ENCODE measurements around the gene ARHGEF17.
A peak's percentile ranks its signal among the peaks of the same experiment; 100 is the strongest.
"Not testable (repeated sequence)": the region's sequence is repeated elsewhere in the genome, so short reads cannot be mapped to it uniquely, and the experiment has no call there.

The ARHGEF17 gene, protein sequence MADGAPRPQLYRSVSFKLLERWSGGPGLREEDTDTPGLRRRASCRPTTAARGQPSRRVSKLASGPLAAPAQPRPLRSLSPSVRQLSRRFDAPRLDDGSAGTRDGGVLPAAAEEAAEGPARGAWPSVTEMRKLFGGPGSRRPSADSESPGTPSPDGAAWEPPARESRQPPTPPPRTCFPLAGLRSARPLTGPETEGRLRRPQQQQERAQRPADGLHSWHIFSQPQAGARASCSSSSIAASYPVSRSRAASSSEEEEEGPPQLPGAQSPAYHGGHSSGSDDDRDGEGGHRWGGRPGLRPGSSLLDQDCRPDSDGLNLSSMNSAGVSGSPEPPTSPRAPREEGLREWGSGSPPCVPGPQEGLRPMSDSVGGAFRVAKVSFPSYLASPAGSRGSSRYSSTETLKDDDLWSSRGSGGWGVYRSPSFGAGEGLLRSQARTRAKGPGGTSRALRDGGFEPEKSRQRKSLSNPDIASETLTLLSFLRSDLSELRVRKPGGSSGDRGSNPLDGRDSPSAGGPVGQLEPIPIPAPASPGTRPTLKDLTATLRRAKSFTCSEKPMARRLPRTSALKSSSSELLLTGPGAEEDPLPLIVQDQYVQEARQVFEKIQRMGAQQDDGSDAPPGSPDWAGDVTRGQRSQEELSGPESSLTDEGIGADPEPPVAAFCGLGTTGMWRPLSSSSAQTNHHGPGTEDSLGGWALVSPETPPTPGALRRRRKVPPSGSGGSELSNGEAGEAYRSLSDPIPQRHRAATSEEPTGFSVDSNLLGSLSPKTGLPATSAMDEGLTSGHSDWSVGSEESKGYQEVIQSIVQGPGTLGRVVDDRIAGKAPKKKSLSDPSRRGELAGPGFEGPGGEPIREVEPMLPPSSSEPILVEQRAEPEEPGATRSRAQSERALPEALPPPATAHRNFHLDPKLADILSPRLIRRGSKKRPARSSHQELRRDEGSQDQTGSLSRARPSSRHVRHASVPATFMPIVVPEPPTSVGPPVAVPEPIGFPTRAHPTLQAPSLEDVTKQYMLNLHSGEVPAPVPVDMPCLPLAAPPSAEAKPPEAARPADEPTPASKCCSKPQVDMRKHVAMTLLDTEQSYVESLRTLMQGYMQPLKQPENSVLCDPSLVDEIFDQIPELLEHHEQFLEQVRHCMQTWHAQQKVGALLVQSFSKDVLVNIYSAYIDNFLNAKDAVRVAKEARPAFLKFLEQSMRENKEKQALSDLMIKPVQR (N-terminal part only)

DNA sequence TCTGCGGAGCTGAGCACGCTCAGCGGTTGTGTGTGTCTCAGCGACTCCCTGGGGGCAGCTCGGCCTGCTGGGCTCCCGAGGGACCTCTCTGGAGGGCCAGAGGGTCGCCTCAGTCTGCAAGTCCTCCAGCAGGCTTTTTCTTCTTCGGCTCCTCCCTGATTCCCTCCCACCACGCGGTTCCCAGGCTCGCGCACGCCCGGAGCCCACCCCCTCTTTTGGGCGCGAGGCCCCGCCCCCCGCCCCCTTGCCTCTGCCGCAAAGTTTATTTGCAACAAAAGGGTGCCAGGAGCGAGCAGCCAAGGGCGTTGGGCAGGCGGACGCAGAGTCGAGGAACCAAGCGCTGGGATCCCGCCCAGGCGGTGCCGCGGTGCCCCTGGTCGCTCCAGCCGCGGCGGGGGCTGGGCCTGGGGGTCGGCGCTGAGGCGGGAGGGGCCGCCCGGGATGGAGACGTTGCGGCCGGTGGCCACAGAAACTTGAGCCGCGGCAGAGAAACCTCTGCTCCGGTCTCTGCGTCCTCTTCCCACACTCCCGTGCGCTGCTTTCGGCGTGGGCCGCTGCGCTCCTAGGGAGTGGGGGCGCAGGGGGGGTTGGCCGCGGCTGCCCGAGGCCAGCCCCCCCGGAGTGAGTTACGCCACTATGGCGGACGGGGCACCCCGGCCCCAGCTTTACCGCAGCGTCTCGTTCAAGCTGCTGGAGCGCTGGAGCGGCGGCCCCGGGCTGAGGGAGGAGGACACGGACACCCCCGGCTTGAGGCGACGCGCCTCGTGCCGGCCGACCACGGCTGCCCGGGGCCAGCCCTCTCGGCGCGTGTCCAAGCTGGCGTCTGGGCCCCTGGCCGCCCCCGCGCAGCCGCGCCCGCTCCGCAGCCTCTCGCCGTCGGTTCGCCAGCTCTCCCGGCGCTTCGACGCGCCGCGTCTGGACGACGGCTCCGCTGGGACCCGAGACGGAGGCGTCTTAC lies at the start of gene ARHGEF17:
Gene ARHGEF17 (plus strand): TSS at position 274 of the 958 bp plus-strand sequence. CDS start 363 bp downstream, at position 637.
- peak in 1 of 2 donors; percentile 14 for DNase-seq (ENCODE audit: low read depth in 2 of 2)

DNA sequence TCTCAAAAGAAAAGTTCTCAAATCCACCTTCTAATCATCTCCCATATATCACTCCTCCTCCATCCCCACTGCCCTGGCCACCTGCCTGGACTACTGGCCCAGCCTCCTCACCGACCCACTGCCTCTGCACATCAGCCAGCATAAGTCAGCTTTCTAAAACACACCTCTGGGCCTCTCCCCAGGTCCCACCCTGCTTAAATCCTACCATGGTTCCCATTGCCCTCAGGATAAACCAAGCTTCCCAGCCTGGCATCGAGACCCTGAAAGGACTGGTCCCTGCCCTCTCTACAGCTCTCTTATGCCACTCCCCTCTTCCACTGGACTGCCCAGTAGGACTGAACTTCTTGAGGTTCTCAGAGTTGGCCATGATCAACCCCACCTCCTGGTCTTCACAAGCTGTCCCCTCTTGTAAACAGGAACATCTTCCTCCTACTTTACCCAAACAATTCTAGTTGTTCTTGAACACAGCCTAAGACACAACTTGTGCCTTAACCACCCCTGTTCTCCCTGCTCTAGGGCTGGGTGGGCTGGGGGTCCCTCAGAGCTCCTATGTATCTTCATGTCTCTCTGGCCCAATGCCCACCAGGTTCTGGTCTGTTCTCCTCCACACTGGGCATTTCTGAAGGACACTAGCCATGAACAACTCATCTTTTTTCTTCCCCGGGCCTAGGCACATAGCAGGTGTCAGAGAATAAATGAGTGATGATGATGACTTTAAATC lies 48.5 kb upstream of the ARHGEF17 start:
- DNase-seq (ENCODE audit: low read depth in 2 of 2), result no peak

DNA sequence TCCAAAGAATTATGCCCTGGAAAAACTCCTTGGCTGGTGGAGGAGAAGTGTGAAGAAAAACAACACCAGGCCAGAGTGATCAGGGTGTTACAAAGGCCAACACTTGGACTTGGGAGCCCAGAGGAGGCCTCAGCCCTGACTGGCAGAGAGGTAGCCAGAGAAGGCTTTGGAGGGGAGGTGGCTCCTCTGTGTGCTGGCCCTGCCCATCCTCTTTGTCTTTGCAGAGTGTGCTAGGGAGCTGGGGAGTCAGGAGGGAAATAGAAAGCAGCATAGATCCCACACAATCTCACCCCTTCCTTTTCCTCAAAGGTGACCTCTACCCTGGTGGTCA lies 48.0 kb upstream of the ARHGEF17 start:
- DNase-seq (ENCODE audit: low read depth in 2 of 2), result no peak

DNA sequence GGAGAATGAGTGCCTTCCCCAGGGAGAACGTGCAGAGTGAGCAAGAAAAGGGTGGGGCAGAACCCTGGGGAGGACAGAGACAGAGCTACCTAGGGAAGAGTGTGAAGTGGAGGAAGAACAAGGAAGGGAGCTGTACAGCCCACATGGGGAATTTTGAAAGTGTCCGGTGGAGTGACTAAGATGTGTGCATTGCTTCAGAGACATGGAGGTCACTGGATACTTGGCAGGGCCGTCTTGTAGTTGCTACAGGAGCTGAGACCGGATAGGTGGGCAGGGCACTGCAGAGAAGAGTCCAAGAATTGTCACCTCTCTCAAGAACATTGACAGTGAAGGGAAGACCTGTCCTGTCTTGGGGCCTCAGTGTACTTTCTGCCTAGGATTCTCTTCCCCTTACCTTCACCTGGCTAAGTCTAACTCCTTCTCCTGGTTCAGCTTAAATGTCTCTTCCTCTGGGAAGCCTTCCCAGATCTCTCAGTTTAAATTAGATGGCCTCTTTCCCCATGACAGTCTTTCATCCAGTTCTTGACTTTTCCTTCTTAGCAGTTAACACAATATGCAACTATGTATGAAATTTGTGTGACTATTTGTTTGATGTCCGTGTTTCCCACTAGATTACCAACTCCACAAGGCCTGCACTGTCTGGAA lies 45.1 kb upstream of the ARHGEF17 start:
- no peak for DNase-seq (ENCODE audit: low read depth in 2 of 2)

DNA sequence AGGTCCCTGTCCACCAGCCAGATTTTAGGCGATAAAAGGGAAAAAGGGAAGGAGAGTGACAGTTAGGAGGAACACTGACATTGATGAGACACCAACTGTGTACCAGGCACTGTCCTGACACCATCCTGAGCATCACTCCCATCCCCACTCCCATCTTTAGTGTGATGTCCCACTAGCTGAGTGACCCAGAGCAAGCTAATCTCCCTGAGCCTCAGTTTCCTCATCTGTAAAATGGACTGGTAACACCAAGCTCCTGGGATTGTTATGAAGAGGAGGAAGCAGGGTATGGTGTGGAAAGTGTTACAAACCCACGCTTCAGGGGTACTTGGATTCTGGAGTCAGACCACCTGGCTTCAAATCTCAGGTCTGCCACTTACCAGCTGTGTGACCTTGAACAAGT lies 44.4 kb upstream of the ARHGEF17 start:
- no peak for DNase-seq (ENCODE audit: low read depth in 2 of 2)

DNA sequence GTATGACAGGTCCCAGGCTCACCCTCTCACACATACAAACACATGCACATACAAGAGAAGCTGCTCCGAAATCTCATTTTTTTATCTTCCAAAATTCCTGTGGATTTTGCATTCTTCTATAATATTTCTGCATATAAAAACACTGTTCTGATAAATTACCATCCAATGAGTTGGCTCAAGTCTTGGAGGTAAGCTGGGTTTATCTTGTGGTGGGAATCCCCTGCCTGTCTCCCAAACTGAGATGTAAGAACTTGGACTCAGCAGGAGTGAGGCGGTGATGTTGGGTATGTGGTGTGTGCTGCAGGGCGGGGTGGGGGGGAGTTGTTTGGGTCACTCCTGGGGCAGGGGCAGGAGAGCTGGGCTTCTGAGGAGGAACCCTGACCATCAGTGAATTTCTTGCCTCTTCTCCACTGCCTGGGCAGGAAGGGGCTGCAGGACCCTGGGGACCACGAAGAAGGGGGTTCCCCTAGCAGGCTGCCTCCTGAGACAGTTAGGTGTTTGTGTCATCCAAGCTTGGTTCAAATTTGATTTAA lies 42.7 kb upstream of the ARHGEF17 start:
- DNase-seq (ENCODE audit: low read depth in 2 of 2), result no peak

DNA sequence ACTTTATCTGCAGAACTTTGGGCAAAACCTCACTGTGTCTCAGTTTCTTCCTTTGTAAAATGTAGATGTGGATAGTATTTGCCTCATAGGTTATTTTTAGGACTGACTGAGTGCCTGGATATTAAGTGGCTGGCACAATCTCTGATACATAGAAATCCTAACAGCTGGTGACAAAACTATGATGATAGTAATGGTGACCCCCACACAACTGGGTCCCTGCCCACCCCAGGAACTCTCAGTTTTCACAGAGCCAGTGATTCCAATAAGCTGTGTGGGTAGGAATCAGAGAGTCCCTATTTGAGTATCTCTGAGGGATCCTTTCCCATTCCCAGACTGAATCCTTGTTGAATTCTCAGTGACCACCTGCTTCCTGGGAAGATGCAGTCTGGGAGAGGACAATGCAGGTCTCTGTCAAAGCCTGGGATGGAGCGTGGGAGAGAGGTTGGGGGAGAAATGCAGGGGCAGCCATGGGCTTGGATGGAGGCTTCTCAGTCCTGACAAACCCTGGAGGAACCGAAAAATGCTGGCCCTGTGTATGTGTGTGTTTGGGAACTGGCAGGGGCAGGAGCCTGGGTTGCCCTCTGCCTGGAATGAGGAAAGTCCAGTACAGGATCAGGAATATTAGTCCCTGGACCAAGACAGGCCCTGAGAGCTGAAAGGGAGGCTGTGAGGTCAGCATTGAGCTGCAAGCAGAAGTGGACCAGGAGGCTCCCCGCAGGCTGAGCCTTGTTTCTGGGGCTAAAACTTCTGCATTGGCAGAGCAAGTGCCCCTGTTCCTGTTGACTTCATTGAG lies 42.0 kb upstream of the ARHGEF17 start:
- DNase-seq (ENCODE audit: low read depth in 2 of 2), result no peak

DNA sequence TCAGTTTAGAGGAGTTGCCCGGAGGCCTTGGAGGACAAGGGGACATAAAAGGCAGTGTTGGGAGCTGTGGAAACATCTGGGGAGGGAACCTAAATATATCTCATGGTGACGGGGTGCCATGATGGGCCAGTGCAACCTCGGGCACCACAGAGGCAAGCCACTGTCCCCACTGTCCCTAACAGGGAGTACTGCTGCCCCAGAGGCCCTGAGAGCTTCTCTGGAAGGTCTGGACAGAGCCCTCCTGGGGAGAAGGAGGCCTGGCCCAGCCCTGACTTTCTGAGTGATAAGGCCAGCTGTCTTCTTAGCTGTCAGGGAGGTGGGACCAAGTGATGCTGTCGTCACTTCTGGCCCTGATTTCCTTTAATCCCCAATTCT lies 41.4 kb upstream of the ARHGEF17 start:
- DNase-seq (ENCODE audit: low read depth in 2 of 2), result no peak

DNA sequence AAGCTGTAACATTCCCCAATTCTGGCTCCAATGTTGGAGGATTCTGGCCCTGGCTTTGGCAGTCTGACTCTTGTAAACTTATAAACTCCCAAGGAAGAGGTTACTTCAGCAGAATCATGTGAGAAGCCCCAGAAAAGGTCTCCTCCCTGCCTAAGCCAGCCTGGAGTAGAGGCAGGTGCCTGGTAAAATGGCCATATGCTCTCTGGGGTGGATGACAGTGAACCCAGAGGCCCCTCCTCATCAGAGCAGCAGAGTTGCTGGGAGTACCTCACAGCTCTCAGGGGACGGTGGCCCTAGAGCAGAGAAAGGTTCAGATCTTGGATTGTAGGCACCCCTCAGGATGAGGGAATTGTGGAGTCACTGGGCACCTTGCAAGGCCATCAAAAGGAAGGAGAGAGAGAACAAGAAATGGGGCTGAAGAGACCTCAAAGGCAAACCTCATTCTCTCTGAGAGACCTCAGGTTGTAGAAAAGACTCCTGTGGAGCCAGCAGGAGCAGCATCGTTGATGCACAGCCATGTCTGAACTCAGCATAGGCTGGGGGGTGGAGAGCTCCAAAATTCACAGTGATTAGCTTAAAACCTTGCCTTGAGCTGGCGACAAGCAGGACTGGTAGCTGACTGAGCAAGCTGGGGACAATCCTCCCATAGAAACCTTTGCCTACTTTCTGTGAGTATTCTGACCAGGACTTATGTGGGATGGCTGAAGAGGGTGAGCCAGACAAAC lies 40.8 kb upstream of the ARHGEF17 start:
- DNase-seq (ENCODE audit: low read depth in 2 of 2), result no peak

DNA sequence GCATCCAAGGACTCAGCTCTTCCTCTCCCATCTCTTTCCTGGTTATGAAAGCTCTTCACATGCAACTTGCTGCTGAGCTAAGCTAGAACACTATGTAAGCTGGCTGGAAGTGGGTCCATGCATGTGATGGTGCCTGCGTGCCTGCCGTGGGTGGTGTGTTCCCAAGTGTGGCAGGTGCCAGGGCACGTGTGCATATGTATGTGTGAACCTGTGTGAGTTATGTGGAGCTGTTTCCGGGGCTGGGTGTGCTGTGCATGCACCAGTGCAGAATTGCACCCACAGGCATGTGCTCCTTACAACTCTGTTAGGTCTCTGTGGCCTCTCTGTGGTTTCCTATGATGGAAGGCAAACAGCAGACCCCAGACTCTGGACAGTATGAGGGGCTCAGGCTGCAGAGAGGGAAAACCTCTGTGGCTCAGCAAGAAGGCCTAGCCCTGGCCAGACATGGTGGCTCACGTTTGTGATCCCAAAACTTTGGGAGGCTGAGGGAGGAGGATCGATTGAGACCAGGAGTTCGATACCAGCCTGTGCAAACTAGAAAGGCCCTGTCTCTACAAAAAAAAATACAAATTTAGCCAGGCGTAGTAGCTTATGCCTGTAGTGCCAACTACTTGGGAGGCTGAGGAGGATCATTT lies 40.1 kb upstream of the ARHGEF17 start:
- DNase-seq (ENCODE audit: low read depth in 2 of 2), result no peak

DNA sequence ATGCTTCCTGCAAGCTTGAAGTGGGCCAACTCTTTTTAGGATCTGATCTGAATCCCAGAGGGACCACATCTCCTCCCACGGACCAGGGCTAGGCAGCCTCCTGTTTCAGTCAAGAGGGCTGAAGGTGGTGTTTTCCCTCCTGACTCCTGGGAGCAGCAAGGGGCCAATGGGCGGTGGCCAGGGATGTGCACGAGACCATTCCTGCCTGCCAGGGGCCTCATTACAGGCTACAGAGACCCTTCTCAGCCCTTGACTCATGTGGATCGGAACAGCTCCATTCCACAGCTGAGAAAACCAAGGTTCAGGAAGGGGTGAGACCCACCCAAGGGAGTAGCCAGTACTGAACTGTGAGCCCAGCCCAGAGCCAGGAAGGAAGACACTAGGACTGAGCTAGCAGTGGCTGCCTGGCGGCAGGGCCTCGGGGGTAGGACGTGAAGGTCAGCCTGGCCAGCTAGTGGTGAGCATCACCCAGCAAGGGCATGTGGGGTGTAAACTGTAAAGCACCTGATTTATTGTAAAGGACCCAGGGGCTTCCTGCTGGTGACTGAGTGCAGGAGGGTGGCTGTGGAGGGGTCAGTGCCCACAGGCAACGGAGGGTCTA lies 39.3 kb upstream of the ARHGEF17 start:
- DNase-seq (ENCODE audit: low read depth in 2 of 2), result no peak

DNA sequence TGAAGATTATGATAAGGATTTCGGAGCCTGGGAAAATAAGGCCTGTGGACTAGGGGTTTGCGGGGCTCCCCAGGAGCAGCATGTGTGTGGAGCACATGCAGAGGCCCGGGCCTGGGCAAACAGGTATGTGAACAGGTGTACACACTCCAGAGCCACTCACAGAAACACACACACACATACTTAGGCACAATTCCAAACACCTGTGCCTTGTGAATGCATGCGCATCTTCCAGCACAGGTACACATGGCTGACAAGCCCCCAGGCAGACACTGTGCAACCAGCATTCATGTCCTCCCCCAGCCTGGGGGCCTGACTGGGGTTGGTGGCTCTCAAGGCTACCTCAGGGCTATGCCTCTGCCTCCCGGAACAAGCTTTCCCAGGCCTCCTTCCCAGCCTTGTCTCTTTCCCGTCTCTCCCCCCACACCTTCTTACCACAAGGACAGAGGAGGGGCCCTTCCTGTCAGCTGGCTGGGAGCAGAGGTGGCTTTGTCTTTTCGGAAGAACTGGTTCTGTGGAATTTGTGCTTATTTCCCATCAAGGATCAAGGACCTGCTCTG lies 38.5 kb upstream of the ARHGEF17 start:
- DNase-seq (ENCODE audit: low read depth in 2 of 2), result no peak

DNA sequence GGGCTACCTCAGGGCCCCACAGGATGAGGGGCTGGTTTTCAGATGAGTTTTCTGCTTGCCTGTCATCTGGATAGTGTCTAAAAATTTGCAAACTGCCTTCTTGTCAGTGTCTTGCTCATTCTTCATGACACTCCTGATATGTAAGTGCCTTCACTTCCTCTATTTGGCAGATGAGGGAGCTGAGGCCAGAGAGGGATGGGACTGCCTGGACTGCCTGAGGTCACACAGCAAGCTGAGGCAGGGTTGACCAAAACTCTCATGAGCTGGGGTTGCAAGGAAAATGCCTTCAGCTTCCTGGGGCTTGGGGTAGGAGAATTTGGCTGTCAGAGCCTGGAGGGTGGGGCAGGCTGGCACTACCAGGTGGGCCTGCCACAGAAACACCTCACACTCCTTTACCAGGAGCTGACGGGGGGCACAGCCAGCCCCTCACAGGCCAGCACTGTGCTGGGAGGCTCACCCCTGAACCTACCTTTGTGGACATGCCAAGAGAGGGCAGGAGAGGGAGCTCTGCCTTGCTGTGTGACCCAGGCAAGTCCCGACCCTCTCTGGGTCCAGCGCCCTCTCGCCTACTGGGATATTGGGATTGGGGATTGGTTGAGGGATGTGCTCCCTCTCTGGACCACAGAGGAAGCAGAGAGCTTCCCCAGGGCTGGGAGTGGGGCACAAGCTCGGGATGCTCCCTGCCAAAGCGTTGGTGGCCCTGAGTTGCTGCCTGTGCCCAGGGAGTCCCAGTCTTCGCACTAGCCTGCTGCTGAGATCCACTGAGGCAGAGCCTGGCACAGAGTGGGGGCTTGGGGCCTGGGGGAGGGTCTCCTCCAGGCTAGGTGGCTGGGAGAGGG lies 37.8 kb upstream of the ARHGEF17 start:
- DNase-seq (ENCODE audit: low read depth in 2 of 2), result no peak

DNA sequence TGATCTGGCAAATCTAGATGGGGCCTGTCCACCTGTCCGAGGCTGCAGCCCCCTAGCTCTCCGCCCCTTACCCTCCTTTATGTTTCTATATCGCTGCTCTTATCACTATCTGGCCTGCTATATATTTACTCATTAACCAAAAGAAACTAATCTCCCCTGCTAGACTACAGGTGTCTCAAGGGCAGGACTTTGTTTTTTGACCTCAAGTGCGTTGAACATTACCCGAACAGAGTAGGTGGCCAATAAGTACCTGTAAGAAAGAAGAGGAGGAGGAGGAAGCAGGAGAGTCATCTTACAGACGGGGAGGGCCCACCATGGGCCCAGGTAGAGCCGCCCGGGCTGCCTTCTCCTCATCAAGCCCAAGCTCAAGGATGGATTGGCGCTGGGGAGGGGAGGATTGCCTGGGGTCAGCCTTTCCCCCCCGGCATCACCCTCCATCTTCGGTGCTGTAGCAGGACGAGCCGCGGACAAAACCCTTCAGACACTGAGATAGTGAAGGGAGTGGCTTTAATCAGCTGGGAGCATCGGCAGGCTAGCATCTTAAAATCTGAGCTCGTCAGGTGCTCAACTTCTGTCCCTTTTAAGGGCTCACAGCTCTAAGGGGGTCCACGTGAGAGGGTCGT lies 37.1 kb upstream of the ARHGEF17 start:
- DNase-seq (ENCODE audit: low read depth in 2 of 2), result no peak

DNA sequence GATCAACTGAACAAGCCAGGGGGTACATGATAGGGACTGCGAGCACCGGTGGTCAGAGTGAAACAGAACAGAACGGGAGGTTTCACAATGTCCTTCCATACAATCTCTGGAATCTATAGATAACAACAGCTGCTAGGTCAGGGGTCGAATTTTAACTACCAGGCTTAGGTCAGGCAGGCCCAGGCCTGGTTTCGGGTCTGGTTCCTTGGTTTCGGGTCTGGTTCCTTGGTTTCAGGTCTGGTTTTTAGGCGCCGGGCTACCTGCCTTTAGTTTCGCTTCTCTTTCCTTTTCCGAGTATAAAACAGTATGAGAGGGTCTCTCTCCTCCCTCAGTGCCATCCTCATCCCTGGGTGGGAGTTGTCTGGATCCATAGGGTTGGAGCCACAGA lies 36.6 kb upstream of the ARHGEF17 start:
- not testable (repeated sequence) for DNase-seq (ENCODE audit: low read depth in 2 of 2)
